GM23338 (cell line): ENCODE results near the gene SCIMP. TPM values are rescaled to one million over a fixed set of nuclear protein-coding genes. Genes with fewer than 3 reads are reported as not detected.
A peak's percentile ranks its signal among the peaks of the same experiment; 100 is the strongest.

Experiments
- ATAC-seq: fragments of 200-7000 bp; cut with Tn5 transposase; 3 replicates; pipeline ENCODE4 v1.9.1; 2020
- DNase-seq: peaks from one replicate; pipeline ENCODE4 v3.0.0-alpha.2; 2015; ENCODE audit warnings: low spot score
- H2AFZ ChIP-seq: fragments of 200-600 bp; sonication (generic); 2 replicates; pipeline ENCODE4 v1.8.0; 2016; ENCODE audit warnings: antibody characterized with exemption, mild to moderate bottlenecking, moderate library complexity
- H3F3A ChIP-seq: fragments of 200-600 bp; sonication (generic); replicated peaks from 2 replicates; pipeline ENCODE4 v1.8.0; 2017; ENCODE audit warnings: antibody characterized with exemption, mixed run types, low read depth
- H3K27ac ChIP-seq: fragments of 200-600 bp; sonication (generic); 2 replicates; pipeline ENCODE4 v1.6.1; 2016; ENCODE audit warnings: low read depth
- H3K27me3 ChIP-seq: fragments of 200-600 bp; sonication (generic); 2 replicates; pipeline ENCODE4 v1.8.0; 2016; ENCODE audit warnings: mild to moderate bottlenecking, mixed run types, moderate library complexity; ENCODE audit not compliant: insufficient read depth
- H3K36me3 ChIP-seq: fragments of 200-600 bp; sonication (generic); 2 replicates; pipeline ENCODE4 v1.8.0; 2016; ENCODE audit warnings: mild to moderate bottlenecking; ENCODE audit not compliant: insufficient read depth
- H3K4me1 ChIP-seq: fragments of 200-600 bp; sonication (generic); 2 replicates; pipeline ENCODE4 v1.8.0; 2016; ENCODE audit warnings: mild to moderate bottlenecking, moderate library complexity; ENCODE audit not compliant: insufficient read depth
- H3K4me2 ChIP-seq: fragments of 200-600 bp; sonication (generic); 2 replicates; pipeline ENCODE4 v1.7.1; 2017; ENCODE audit warnings: mixed run types
- H3K4me3 ChIP-seq: fragments of 200-600 bp; sonication (generic); 2 replicates; pipeline ENCODE4 v1.6.1; 2016; ENCODE audit warnings: mixed run types
- H3K79me2 ChIP-seq: fragments of 200-600 bp; sonication (generic); replicated peaks from 2 replicates; pipeline ENCODE4 v1.8.0; 2017; ENCODE audit warnings: mild to moderate bottlenecking; ENCODE audit not compliant: insufficient read depth
- H3K9me2 ChIP-seq: fragments of 200-600 bp; sonication (generic); 2 replicates; pipeline ENCODE4 v1.8.0; 2017; ENCODE audit not compliant: insufficient read depth
- H4K20me1 ChIP-seq: fragments of 200-600 bp; sonication (generic); replicated peaks from 2 replicates; pipeline ENCODE4 v1.8.0; 2017; ENCODE audit warnings: mild to moderate bottlenecking; ENCODE audit not compliant: insufficient read depth
- H3K27ac Mint-ChIP-seq: 2 replicates; pipeline ENCODE4 v1.8.0; 2020; ENCODE audit warnings: inconsistent platforms, mild to moderate bottlenecking, moderate library complexity, mixed read lengths
- H3K27me3 Mint-ChIP-seq: 3 replicates; pipeline ENCODE4 v1.8.0; 2022; ENCODE audit warnings: low read depth, mild to moderate bottlenecking, moderate library complexity, mixed read lengths, inconsistent platforms; ENCODE audit not compliant: insufficient read depth, poor library complexity
- H3K36me3 Mint-ChIP-seq: 3 replicates; pipeline ENCODE4 v1.8.0; 2021; ENCODE audit warnings: low read depth, mild to moderate bottlenecking, inconsistent platforms, moderate library complexity, mixed read lengths
- H3K4me1 Mint-ChIP-seq: 3 replicates; pipeline ENCODE4 v1.8.0; 2020; ENCODE audit warnings: mild to moderate bottlenecking, inconsistent platforms, mixed read lengths
- H3K4me3 Mint-ChIP-seq: 3 replicates; pipeline ENCODE4 v1.8.0; 2021; ENCODE audit warnings: moderate library complexity, mild to moderate bottlenecking, inconsistent platforms, mixed read lengths
- H3K9me3 Mint-ChIP-seq: 3 replicates; pipeline ENCODE4 v1.8.0; 2020; ENCODE audit warnings: moderate library complexity, mild to moderate bottlenecking, inconsistent platforms, mixed read lengths
- CREB1 ChIP-seq: fragments of 250-450 bp; sonication (Bioruptor Pico); IDR thresholded peaks from 2 replicates; pipeline ENCODE4 v1.5.0; 2020; ENCODE audit warnings: low read depth, mild to moderate bottlenecking, moderate library complexity
- CTCF ChIP-seq, 2 experiments: fragments of 200-600 bp in 1 of 2; sonication (generic) in 1 of 2; conservative IDR thresholded peaks; 2 replicates each; pipeline versions ENCODE4 v1.5.1 to v1.6.1; 2016 to 2017; ENCODE audit warnings: antibody characterized with exemption in 2 of 2, low read depth in 2 of 2, mild to moderate bottlenecking in 2 of 2, moderate library complexity in 1 of 2
- ETS1 ChIP-seq: IDR thresholded peaks from 2 replicates; pipeline ENCODE4 v1.6.1; 2016; ENCODE audit warnings: antibody characterized with exemption
- EZH2 ChIP-seq: fragments of 200-600 bp; sonication (generic); IDR thresholded peaks from one replicate; pipeline ENCODE4 v1.8.0; 2017; ENCODE audit warnings: antibody characterized with exemption, mild to moderate bottlenecking, low read depth; ENCODE audit not compliant: unreplicated experiment
- EZH2phosphoT487 ChIP-seq: fragments of 200-600 bp; sonication (generic); IDR thresholded peaks from one replicate; pipeline ENCODE4 v1.8.1; 2018; ENCODE audit warnings: antibody characterized with exemption; ENCODE audit not compliant: unreplicated experiment
- JUNB ChIP-seq: IDR thresholded peaks from one replicate; pipeline ENCODE4 v1.6.1; 2016; ENCODE audit warnings: antibody characterized with exemption; ENCODE audit not compliant: unreplicated experiment
- NANOG ChIP-seq: IDR thresholded peaks from 2 replicates; pipeline ENCODE4 v1.6.1; 2016; ENCODE audit warnings: antibody characterized with exemption, borderline replicate concordance
- POLR2AphosphoS5 ChIP-seq: IDR thresholded peaks from 2 replicates; pipeline ENCODE4 v1.6.1; 2016; ENCODE audit warnings: antibody characterized with exemption, low read depth
- REST ChIP-seq: IDR thresholded peaks from one replicate; pipeline ENCODE4 v1.6.1; 2018; ENCODE audit warnings: antibody characterized with exemption; ENCODE audit not compliant: unreplicated experiment
- STAT1 ChIP-seq: IDR thresholded peaks from one replicate; pipeline ENCODE4 v1.6.1; 2016; ENCODE audit warnings: antibody characterized with exemption; ENCODE audit not compliant: unreplicated experiment
- polyA plus RNA-seq: library from polyadenylated mRNA; unstranded; fragments of >200 nt; fragmentation: Nextera tagmentation; extraction: Ambion mirVana; gene quantifications from 2 replicates; pipeline ENCODE4 v1.2.1, GENCODE V29; 2016
- total RNA-seq: library from RNA; depleted of rRNA; stranded (reverse); fragments of >200 nt; shearing (Covaris generic); gene quantifications from 2 replicates; pipeline ENCODE4 v1.2.3, GENCODE V29; 2014

The SCIMP gene
- total and polyA plus RNA-seq, 2 experiments from 2014 or later: 0.36 TPM; not detected in 1

- DNase-seq: no peak
- no peaks in the 10 kb centered on the region for H3K4me1 ChIP-seq
- no peak for ATAC-seq
- H3K36me3 Mint-ChIP-seq: peaks cover 98% of the 10 kb centered on the region
- H4K20me1 ChIP-seq: no peaks in the 10 kb centered on the region
- H3K27ac Mint-ChIP-seq: no peak overlapping the region
- no peak overlapping the region for H3K4me2 ChIP-seq
- H3F3A ChIP-seq: peaks cover 36% of the 10 kb centered on the region
- no peaks in the 10 kb centered on the region for H3K79me2 ChIP-seq
- no peak for TF ChIP-seq NANOG
- TF ChIP-seq CTCF (conservative IDR thresholded peaks at IDR 0.05; ENCODE audit: low read depth in 2 of 2): no peak
- no peak for TF ChIP-seq JUNB
- no peak for TF ChIP-seq EZH2
- TF ChIP-seq ETS1: no peak
- no peak for TF ChIP-seq EZH2phosphoT487
- TF ChIP-seq STAT1: no peak
- TF ChIP-seq POLR2AphosphoS5: no peak; the same call in 1 of the 2 replicates
- no peak for TF ChIP-seq CREB1 (CRISPR knock-in tag)
- no peak for TF ChIP-seq REST
- no peak overlapping the region for H2AFZ ChIP-seq
- peaks cover 5% of the 10 kb centered on the region; the same call in 1 of the 2 replicates for H3K27me3 ChIP-seq
- no peaks in the 10 kb centered on the region for H3K9me2 ChIP-seq
- H3K9me3 Mint-ChIP-seq: peaks cover 100% of the 10 kb centered on the region
- no peaks in the 10 kb centered on the region for H3K4me1 Mint-ChIP-seq
- H3K4me3 Mint-ChIP-seq: peak overlapping the region; percentile 6; the same call in 2 of the 3 replicates
- H3K36me3 ChIP-seq: peaks cover 65% of the 10 kb centered on the region
- peak overlapping the region; percentile 35; the same call in 1 of the 2 replicates for H3K4me3 ChIP-seq
- H3K27me3 Mint-ChIP-seq: peaks cover 39% of the 10 kb centered on the region
- no peak overlapping the region for H3K27ac ChIP-seq
Observed at GRCh38 chr17:5181509-5182305, 53.0 kb downstream of the SCIMP start.
